GM23338 (cell line): ENCODE results near the gene MEGF8.

Experiments used
- CTCF ChIP-seq, 2 experiments: fragments of 200-600 bp in 1 of 2; sonication (generic) in 1 of 2; conservative IDR thresholded peaks; 2 replicates each; pipeline versions ENCODE4 v1.5.1 to v1.6.1; 2016 to 2017; ENCODE audit warnings: antibody characterized with exemption in 2 of 2, low read depth in 2 of 2, mild to moderate bottlenecking in 2 of 2, moderate library complexity in 1 of 2
- EZH2 ChIP-seq: fragments of 200-600 bp; sonication (generic); IDR thresholded peaks from one replicate; pipeline ENCODE4 v1.8.0; 2017; ENCODE audit warnings: antibody characterized with exemption, mild to moderate bottlenecking, low read depth; ENCODE audit not compliant: unreplicated experiment
- POLR2AphosphoS5 ChIP-seq: IDR thresholded peaks from 2 replicates; pipeline ENCODE4 v1.6.1; 2016; ENCODE audit warnings: antibody characterized with exemption, low read depth
- ZNF331 ChIP-seq: fragments of 250-450 bp; sonication (Bioruptor Pico); IDR thresholded peaks from 2 replicates; pipeline ENCODE4 v1.5.0; 2020; ENCODE audit warnings: low read depth, mild to moderate bottlenecking, moderate library complexity
- TF ChIP-seq, protein P1 (sequence below): IDR thresholded peaks from one replicate; pipeline ENCODE4 v1.6.1; 2018; ENCODE audit warnings: antibody characterized with exemption; ENCODE audit not compliant: unreplicated experiment

- TF ChIP-seq CTCF (conservative IDR thresholded peaks at IDR 0.05; ENCODE audit: low read depth in 2 of 2) (no peak), EZH2 (no peak), ZNF331 (CRISPR knock-in tag) (no peak), POLR2AphosphoS5 (no peak)
- TF ChIP-seq, protein P1, sequence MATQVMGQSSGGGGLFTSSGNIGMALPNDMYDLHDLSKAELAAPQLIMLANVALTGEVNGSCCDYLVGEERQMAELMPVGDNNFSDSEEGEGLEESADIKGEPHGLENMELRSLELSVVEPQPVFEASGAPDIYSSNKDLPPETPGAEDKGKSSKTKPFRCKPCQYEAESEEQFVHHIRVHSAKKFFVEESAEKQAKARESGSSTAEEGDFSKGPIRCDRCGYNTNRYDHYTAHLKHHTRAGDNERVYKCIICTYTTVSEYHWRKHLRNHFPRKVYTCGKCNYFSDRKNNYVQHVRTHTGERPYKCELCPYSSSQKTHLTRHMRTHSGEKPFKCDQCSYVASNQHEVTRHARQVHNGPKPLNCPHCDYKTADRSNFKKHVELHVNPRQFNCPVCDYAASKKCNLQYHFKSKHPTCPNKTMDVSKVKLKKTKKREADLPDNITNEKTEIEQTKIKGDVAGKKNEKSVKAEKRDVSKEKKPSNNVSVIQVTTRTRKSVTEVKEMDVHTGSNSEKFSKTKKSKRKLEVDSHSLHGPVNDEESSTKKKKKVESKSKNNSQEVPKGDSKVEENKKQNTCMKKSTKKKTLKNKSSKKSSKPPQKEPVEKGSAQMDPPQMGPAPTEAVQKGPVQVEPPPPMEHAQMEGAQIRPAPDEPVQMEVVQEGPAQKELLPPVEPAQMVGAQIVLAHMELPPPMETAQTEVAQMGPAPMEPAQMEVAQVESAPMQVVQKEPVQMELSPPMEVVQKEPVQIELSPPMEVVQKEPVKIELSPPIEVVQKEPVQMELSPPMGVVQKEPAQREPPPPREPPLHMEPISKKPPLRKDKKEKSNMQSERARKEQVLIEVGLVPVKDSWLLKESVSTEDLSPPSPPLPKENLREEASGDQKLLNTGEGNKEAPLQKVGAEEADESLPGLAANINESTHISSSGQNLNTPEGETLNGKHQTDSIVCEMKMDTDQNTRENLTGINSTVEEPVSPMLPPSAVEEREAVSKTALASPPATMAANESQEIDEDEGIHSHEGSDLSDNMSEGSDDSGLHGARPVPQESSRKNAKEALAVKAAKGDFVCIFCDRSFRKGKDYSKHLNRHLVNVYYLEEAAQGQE, result no peak
These were observed 81.8 kb downstream of the MEGF8 start for GRCh38 chr19:42407085-42407815.
